GM12865 (cell line): Measurements from ENCODE around the gene CCRL2.
A peak's percentile ranks its signal among the peaks of the same experiment; 100 is the strongest.
"Not testable (repeated sequence)": the region's sequence is repeated elsewhere in the genome, so short reads cannot be mapped to it uniquely, and the experiment has no call there.

Source experiments
- DNase-seq: peaks from one replicate; pipeline ENCODE4 v3.0.0; 2010; ENCODE audit warnings: low read depth
- H3K4me3 ChIP-seq: 2 replicates; pipeline ENCODE4 v1.5.1; 2011; ENCODE audit warnings: mild to moderate bottlenecking, low read depth, low read length, control low read depth
- TF ChIP-seq, protein P1 (sequence below): IDR thresholded peaks from 2 replicates; pipeline ENCODE4 v1.5.1; 2011; ENCODE audit warnings: low read length, control low read depth, low read depth, inconsistent platforms; ENCODE audit not compliant: insufficient read depth; ENCODE audit errors: missing control alignments

CCRL2 gene

DNA sequence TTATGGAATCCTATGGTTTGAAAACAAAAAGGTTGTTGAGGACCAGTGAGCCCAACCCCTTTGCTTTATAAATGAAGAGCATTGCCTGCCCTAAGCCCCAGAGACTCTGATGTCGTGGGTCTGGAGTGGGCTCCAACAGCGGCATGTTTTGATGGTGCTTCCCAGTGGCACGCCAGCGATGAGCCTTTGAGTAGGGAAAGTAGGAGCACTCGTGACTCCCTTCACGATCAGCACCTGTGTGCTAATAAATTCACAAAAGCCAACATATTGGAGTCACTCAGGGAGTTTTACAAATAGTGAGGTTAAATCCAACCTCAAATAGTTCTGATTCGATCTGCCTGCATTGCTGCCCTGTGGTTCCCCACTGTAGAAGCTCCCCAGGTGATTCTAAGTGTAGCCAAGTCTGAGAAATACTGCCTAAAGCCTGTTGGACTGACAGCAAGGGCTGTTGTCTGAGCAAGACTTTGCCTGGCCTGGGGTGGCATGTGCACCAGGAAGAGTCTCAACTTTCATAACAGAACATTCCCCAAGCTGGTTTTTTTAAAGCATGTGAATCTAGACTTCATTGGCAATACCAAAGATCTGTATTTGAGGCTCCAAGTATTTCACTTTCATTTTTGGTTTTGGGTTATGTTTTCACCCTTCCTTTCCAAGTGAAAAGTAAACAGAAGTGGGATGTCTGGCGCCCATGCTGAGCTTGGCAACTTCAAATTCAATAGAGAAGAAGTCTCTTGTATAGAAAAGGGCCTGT is 26.4 kb upstream of the CCRL2 start:
- TF ChIP-seq, protein P1, sequence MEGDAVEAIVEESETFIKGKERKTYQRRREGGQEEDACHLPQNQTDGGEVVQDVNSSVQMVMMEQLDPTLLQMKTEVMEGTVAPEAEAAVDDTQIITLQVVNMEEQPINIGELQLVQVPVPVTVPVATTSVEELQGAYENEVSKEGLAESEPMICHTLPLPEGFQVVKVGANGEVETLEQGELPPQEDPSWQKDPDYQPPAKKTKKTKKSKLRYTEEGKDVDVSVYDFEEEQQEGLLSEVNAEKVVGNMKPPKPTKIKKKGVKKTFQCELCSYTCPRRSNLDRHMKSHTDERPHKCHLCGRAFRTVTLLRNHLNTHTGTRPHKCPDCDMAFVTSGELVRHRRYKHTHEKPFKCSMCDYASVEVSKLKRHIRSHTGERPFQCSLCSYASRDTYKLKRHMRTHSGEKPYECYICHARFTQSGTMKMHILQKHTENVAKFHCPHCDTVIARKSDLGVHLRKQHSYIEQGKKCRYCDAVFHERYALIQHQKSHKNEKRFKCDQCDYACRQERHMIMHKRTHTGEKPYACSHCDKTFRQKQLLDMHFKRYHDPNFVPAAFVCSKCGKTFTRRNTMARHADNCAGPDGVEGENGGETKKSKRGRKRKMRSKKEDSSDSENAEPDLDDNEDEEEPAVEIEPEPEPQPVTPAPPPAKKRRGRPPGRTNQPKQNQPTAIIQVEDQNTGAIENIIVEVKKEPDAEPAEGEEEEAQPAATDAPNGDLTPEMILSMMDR = no peak
- DNase-seq = no peak
- no peak overlapping the region for H3K4me3 ChIP-seq

DNA sequence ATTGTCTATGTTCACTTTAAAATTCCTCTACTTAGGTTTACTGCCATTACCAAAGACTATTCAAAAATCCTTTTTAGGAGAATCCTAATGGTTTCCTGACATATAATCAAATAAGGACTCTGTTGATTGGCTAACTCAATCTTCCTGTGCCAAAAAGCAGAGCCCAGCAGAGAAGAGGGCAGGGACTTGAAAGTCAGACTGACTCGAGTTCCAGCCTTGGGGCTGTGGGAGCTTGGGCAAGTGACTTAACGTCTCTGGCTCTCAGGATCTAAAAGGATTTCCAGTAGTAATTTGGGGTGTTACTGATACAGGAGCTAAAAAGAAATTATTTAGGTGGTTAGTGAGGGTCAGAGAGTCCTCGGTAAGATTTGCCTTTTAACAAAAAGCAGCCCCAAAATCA is 25.4 kb upstream of the CCRL2 start:
- TF ChIP-seq, protein P1 = no peak
- DNase-seq = no peak
- no peak overlapping the region for H3K4me3 ChIP-seq

DNA sequence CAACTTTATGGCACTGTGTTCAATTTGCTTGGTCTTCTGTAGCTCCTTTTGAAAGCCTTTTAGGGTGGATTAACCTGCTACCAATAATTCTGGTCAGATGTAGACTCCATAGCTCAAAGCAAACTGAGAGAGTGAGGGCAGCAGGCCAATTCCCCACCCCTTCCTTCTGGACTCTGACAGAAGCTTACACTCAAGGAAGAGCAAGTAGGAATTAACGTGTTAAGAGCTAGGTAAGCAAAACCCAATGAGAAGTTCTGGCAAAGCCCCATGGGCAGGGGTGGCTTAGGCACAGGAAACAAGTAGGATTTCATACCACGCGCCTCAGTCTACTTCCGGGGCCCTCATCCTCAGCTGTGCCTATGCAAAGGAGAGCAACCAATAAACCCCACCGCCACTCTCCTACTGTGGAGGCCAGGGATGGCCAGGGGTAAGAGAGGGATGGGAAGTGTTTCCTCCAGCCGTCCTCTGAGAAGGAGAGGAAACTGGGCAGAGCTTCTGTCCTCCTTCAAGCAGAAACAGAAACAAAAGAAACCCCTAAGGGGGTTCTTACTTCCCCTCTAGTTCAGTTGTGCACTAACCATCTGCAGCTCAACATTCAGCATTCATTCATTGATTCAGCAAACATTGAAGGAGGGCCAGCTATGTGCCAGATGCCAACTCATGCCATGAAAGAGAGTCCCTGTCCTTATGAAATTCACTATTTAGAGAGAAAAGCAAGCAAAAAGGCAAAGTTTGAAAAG is 23.7 kb upstream of the CCRL2 start:
- no peak overlapping the region for H3K4me3 ChIP-seq
- no peak for DNase-seq
- TF ChIP-seq, protein P1 = no peak

DNA sequence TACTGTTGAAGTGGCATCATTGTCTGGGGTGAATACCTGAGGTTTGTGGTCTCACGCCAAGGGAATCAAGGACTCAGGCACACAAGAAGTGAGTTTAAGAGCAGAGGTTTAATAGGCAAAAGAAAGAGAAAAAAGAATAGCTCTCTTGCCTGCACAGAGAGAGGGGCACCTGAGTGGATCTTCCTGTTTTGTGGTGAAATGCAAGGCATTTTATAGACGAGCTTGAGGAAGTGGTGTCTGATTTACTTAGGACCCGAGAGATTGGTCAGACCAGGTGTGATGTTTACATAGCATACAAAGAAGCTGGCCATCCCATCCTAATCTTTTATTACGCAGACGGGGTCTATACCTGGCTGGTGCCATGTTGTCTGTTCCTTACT is 23.1 kb upstream of the CCRL2 start:
- no peak overlapping the region for H3K4me3 ChIP-seq
- TF ChIP-seq, protein P1 = no peak
- DNase-seq = no peak

DNA sequence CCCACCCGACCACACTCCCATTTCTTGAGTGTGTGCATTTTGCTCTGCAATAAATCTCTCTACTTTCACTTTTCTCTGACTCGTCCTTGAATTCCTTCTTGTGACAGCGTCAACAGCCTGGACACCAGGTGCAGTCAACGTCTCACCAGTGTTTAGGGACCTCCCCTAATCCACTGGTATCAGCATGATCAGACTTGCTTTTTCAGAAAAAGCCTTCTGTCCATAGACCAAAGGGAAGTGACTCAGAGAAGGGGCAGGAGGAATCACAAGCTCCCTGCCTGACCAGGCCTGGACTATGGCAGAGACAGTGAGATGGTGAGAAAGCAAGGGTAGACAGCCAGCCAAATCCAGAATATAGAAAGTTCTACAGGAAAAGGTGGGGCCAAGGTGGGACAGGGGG is 20.9 kb upstream of the CCRL2 start:
- TF ChIP-seq, protein P1 = no peak
- peak; percentile 20 for DNase-seq
- H3K4me3 ChIP-seq = no peak overlapping the region

DNA sequence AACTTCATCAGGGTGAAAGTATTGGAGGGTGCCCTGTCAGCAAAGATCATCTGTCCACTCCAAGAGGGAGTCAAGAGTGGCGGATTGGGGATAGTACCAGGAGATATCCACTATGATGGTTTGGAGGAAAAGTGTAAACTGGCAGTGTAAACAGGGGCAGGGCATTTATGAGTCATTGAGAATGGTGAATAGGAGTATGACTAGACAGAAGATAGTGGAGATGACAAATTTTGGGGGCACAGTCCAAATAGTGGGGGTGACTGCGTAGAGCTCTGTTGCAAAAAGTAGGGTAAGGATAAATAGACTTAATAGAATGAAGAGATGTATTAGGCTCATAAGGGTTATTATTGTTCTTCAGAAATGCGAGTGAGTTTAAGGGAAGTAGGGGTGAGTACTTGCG is 18.2 kb upstream of the CCRL2 start:
- not testable (repeated sequence) for H3K4me3 ChIP-seq, DNase-seq

DNA sequence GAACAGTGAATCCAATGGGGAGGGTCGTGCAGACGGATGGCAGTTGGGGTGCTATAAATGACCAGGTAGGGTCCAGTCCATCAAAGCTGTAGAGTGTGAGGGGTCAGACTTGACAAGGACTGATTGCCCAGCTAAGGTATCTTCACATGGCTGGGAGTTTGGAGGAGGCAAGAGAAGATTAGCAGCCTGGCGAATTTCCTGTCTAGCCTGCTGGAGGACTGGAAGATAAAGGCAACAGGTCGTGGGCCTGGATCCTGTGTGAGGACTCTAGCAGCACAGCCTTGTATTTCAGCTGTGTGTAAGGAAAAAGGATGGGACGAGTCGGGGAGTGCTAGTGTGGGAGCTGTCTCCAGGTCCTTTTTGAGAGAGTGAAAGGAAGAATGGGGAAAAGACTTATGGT is 17.8 kb upstream of the CCRL2 start:
- no peak overlapping the region for H3K4me3 ChIP-seq
- TF ChIP-seq, protein P1 = no peak
- no peak for DNase-seq

DNA sequence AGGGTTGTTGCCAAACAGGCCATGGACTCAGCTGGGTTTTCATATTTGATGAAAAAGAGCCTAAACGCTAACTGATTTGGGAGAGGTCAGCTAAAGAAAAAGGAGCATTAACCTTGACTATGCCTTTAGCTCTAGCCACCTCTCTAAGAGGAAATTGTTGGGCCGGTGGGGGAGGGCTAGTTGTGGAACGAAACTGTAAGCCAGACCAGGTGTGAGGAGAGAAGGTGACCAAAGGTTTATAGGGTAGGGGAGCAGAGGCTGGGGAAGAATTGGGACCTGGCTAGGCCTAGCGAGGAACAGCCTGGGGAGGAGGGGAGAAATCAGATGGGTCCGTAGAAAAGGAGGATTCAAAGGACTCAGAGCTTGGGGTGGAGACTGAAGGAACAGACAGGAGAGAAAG is 15.5 kb upstream of the CCRL2 start:
- DNase-seq, H3K4me3 ChIP-seq: not testable (repeated sequence)
